Measurements from ENCODE around the gene COL28A1.
"Not testable (repeated sequence)": the region's sequence is repeated elsewhere in the genome, so short reads cannot be mapped to it uniquely, and the experiment has no call there.

COL28A1 gene

DNA sequence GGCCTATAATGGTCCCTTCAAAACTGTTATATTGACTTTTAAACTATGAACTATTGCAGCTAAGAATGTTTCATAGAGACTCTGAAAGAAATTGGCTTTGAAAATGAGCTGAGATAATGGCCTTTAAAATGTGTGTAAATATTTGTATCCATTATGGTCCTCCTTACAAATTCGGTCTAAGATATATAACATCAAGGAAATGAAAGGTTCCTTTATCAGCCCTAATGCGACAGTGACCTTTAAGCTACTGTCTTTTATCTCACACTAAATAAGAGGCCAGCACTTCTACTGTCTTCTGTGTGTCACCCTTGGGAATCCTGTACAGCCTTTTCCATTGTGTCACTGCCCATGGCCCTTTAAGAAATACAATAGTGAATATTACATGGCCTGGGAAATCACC is 19.5 kb downstream of the COL28A1 start:
- DNase-seq: no peak

DNA sequence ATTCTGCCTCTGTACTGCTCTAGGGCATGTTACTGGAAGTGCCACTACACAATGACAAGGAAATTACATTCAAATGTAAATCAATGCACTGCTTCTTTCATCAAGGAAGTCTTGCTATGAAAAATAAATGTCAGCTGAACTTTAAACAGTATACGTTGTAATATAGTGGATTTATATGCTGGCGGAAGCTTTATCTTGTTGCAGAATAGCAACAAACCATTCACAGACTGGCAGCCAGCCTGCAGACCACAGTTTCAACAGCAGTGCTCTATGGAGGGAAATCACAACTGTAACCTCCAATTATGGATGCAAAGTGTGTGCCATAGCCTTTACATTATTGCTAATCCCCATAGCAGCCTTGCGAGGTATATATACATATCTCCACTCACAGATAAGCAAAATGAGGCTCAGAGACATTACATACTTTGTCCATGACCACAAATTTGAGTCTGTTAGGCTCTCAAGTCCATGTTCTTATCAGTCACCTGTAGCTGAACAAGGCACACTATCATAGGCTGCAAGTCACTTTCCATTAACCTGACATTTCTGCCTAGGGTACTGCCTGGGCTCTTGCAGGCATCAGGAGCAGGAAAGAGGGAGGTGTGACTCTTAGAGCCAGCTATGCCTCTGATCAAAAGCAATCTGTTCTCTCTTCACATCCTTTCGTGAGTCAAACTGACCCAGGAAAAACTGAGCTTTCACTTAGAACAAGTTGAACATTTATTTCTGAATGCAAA is 22.6 kb downstream of the COL28A1 start:
- no peak for DNase-seq

DNA sequence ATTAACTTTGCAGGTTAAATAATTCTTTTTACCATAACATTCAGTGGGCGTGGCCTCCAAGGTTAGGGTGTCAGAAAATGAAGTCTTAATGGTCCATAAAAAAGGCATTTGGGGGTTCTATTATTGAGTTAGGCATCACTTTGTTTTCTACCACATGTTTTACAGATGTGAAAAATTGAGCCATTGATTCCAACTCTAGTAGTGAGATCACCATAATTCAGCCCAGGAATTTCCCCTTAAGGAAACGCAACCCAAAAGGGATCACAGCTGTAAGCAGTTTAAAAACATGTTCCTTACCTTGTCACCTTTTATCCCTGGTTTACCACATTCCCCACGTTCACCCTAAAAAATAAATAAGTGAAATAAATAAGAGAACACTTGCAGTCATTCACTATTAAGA is 24.9 kb downstream of the COL28A1 start:
- no peak for DNase-seq

DNA sequence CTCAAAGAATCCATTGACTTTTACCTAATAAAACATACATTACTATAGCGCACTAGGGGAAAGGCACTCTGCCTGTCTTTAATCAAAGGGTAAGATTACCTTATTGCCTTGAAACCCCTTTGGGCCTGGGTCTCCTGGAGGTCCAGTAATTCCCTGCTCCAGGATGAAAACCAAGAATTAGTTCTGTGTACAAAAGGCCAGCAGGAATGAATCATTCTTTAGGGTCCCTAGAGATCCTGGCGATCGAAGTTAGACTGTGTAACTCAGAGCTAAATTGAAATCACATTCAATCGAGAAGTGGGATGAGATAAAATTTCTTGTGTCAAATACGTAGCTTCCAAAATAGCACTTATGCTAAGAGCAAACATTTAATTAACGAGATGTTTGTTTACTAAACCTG is 29.8 kb downstream of the COL28A1 start:
- DNase-seq: no peak

DNA sequence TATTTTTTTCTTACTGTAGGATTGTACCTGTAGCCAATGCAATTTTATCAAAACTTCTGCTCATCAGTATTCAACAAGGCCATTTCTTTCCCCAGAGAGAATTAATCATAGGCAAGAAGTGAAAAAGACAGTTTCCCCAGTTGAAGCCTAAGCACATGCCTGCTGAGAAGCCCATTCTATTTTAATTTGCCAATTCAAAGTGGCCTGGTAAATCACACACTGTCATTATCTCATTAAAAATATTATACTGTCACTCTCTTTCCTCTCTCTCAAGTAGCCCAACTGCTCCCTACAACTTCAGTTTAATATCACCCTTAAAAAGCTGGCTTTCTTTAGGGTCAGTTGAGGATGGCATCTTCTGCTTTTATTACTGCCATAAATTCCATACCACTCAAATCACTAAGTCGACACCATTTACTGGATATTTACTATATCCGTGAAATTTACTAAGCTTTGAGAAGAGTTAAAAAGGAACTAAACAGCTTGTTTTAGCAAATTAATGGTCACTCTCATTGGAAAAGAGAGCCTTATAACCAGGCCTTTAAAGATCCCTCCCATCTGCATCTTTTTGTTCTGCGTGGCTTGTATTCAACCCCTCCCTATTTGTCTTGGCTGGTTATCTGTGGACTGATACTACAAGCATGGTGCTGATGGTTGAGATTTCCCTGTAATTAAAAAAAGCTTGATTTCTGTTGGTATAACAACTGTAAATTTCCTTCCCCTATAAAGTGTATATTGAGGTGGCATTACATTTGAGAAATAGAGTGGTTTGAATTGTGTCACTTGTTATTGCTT is 30.6 kb downstream of the COL28A1 start:
- no peak for DNase-seq

DNA sequence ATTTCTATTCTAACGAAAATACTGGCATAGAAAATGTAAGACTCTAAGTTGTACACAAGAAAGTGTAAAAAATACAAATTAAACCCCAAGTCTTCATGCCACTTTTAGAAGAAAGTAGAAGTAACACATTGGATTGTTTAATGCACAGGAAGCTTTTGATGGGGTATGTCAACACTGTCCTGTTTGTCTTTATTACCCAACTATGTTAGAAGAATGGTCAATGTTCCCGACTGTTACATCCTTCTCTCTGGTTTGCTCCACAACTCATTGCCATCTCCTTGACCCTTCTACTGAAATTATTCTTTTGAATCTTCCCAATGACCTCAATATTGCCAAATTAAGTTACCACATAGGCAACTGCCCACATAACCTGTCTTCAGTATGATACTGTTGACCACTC is 35.8 kb downstream of the COL28A1 start:
- no peak for DNase-seq

DNA sequence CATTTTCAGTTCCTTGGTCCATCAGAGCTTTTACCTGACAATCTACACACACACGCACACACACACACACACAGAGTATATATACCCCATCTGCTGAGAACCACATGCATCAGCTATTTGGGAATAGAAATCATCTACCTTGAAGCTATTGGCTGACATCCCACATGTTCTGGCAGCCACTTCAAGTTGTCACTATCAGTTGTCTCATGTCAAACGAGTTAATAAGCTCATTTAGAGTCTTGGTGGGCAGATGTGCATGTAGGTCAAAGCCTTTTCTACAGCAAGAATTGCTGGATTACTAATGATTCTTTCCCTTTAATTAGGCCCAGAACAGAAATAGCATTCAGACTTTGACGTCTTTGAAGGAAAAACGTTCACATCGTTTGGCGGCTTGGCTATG is 36.8 kb downstream of the COL28A1 start:
- no peak for DNase-seq

DNA sequence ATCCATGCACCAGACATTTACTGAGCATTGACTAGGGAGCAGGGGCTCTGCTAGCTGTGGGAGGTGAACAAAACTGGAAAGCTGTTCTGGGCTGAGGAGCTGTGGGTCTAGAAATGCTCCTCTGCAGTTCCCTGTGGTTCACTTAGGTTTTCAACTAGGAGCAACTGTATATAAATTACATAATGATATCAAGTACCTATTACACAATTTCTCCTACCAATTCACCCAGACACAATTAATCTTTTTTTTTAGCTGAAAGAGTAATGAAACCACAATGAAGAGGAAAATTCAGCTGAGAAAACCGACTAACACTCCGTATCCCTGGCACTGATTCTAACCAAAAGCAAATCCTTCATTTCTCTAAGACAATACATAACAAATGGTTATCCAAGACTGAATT is 39.4 kb downstream of the COL28A1 start:
- no peak for DNase-seq

DNA sequence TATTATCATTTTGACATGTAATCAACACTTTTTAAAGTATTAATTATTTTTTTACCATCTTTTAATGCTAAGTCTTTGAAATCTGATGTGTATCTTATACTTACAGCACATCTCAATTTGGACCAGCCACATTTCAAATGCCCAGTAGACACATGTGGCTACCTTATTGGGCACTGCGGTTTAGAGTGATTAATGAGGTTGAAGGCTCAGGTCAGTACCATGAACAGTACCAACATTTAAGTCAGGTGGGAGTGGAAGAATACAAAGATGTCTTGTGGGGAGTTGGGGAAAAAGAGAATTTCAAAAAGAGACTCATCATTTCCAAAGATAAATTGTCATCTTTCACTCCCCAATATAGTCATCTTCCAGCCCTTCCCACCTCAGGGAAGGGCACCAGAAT is 40.5 kb downstream of the COL28A1 start:
- no peak for DNase-seq

DNA sequence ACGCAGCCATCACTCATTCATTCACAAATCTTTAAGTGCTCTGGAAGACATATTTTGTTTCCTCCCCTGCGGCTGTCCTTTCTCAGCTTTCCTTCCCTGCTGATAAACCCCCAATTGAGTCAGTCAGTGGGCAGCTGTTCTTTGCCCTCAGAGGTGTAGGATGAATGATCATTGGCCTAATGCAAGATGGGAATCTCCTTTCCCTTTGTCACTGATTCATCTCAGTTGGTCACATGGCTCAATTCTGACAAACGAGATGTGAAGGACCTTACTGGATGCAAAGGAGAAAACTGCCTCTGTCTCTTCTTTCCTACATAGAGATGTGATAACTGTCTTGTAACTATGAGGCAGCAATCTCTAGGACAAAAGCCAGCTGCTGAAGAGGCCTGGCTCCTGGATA is 44.6 kb downstream of the COL28A1 start:
- no peak for DNase-seq

DNA sequence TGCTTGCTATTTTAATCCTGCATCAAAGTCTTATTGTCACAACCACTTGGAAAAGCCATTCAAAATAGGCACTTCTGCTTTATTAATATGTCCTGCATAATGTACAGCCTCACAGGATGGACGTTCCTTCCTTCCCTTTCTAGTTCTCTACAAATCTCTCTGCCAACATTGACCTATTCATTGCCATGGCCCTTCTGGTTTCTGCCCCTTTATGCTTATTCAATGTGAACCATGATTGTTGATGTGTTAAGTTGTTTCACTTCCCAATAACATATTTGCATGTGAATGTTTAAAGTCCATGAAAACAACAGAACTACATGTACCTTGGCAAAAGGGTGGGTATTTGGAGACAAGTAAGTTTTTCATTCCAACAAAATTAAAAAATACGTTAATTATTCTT is 45.7 kb downstream of the COL28A1 start:
- DNase-seq: no peak

DNA sequence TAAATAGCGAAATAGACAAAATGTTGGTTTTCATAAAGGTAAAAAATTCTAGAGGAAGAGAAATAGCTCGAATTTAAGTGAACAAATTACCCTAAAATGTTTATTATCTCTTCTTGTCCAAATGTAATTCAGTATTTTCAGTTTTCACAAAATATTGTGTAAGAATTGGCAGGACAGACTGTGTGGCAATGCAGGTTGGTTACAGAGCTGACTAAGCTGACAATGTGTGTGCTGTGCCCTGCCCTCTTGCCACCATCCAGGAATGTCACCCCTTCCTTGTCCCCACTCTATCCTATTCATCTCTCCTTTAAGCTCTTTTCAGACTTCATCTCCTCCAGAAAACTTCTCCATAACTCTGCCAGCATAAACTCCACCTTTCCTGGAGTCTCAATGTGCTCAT is 46.1 kb downstream of the COL28A1 start:
- no peak for DNase-seq

DNA sequence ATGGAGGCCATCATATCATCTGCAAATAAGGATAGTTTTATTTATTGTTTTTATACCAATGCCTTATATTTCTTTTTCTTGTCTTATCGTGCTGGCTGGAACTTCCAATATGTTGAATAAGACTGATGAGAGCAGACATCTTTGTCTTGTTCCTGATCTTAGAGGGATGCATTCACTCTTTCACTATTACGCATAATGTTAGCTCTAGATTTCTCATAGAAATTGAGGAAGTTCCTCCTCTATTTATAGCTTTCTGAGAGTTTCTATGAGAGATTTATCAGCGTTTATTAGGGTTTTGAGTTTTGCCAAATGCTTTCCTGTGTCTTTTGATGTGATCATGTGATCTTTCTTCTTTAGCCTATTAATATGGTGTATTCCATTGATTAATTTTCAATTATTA is 49.3 kb downstream of the COL28A1 start:
- no peak for DNase-seq

DNA sequence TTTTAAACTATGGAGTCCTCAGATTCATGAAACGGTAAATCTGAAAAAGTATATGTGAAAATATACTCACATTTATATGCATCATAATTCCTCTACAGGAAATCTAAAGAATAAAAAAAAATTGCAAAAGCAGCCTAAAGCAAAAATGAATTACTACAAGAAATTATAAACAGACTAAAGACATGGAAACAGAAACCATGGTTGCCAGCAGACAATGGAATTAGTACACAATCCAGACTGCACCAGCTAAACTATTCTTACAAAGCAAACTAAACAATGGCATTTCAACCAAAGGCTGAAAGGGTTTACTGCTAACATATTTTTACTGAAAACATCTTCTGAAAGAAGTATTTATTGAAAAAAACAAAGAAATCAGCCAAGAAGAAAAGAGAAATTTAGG is 51.6 kb downstream of the COL28A1 start:
- DNase-seq: no peak

DNA sequence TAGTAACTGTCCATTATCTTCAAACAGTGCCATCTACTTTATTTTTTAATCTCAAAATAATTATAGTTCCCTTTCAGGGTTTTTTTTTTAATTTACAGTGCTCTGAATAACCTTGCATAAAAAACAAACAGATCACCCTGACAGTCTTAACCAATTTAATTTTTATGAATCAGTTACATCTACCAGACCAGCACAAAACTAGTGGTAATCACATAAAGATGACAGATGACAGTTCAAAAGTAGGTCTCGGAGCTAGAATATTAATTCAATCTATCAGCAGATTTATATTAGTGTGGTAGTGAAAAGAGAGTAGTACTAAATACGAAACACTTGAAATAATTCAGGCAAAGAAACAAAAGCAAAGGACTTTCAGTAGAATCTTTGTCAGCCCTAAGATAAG is 53.9 kb downstream of the COL28A1 start:
- DNase-seq: no peak

DNA sequence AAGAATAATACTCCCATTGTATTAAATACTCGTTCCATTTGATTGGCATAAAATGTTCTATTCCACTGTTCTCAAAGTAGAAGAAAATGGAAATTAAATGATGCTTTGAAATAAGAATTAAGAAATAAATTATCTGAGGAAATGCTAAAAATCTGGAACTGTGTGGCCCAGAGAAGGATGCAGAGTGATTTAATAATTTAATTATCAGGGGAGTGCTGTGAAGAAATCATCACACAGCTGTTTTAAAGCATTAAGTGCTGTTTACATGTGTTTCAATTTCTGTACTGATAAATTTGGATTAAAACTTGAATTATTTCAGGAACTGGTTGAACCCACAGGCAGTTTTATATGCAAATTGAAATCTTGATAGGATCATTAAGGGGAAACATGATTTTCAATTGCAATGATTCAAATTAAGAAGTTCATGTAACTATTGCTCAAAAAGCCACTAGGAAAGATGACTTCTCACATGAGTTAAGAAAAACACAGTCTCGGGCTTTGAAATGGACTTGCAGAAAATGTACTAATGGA is 56.3 kb downstream of the COL28A1 start:
- no peak for DNase-seq

DNA sequence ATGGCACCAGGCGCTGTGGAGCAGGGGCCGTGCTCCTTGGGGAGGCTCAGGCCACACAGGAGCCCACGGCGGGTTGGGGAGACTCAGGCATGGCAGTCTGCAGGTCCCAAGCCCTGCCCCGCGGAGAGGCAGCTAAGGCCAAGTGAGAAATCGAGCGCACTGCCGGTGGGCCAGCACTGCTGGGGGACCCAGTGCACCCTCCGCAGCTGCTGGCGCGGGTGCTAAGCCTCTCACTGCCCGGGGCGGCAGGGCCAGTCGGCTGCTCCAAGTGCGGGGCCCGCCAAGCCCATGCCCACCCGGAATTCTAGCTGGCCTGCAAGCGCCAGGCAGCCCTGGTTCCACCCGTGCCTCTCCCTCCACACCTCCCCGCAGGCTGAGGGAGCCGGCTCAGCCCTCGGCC is 57.1 kb downstream of the COL28A1 start:
- DNase-seq: no peak

DNA sequence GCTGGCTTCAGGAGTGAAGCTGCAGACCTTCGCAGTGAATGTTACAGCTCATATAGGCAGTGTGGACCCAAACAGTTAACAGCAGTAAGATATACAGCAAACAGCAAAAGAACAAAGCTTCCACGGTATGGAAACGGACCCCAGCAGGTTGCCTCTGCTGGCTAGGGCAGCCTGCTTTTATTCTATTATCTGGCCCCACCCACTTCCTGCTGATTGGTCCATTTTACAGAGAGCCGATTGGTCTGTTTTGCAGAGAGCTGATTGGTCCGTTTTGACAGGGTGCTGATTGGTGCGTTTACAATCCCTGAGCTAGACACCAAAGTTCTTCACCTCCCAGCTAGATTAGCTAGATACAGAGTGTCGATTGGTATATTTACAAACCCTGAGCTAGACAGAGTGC is 58.0 kb downstream of the COL28A1 start:
- not testable (repeated sequence) for DNase-seq

DNA sequence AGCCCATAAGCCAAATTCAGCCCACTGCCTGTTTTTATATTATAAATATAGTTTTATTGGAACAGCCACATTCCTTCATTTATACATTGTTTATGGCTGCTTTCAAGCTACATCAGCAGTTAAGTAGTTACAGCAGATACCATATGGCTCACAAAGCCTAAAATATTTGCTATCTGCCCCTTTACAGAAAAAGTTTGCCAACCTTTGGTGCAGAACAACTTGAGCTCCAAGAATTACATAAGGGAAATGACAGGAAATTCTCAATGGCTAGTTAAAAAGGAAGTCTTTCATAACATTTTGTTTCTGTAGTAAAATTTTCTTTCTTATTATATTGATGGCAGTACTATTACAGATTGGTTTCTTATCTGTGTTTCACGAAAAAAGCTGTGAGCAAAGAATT is 59.3 kb downstream of the COL28A1 start:
- DNase-seq: no peak

DNA sequence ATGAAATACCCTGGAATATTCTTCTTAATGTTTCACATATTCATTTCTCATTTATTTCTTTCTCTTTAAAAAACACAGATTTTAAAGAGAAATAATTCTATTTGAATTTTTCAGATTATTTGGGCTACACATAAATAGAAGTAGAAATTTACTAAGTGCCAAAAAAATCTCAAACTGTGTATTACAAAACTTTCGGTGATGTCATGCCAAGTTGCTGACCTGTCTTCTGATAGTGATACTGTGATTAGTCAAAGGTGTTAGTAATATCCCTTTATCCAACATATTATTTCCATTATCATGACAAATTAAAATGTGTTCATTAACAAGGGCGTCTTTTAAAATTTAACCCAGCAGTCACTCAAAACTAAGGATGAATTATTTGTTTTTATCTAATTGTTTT is 60.1 kb downstream of the COL28A1 start:
- DNase-seq: no peak

DNA sequence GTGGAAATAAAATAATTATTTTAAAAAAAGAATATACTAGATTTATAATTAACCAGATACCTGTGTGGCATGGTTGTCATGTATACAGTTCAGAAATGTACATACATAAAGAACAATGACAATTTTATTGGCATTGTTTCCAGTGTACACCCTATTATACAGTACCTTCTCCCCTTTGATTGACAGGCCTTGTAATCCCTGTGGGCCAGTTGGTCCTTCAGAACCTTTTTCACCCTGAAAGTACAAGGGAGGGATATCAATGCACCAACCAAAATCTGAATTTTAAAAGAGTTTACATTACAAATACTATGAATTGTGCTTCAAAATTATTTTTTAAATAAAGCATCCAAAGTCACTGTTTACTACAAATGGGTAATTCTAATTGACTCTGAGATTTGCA is 61.2 kb downstream of the COL28A1 start:
- no peak for DNase-seq

DNA sequence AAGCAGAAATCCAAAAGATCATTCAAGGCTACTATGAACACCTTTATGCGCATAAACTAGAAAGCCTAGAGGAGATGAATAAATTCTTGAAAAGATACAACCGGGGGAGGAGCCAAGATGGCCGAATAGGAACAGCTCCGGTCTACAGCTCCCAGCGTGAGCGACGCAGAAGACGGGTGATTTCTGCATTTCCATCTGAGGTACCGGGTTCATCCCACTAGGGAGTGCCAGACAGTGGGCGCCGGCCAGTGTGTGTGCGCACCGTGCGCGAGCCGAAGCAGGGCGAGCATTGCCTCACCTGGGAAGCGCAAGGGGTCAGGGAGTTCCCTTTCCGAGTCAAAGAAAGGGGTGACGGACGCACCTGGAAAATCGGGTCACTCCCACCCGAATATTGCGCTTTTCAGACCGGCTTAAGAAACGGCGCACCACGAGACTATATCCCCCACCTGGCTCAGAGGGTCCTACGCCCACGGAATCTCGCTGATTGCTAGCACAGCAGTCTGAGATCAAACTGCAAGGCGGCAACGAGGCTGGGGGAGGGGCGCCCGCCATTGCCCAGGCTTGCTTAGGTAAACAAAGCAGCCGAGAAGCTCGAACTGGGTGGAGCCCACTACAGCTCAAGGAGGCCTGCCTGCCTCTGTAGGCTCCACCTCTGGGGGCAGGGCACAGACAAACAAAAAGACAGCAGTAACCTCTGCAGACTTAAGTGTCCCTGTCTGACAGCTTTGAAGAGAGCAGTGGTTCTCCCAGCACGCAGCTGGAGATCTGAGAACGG is 70.5 kb downstream of the COL28A1 start:
- DNase-seq: not testable (repeated sequence)

DNA sequence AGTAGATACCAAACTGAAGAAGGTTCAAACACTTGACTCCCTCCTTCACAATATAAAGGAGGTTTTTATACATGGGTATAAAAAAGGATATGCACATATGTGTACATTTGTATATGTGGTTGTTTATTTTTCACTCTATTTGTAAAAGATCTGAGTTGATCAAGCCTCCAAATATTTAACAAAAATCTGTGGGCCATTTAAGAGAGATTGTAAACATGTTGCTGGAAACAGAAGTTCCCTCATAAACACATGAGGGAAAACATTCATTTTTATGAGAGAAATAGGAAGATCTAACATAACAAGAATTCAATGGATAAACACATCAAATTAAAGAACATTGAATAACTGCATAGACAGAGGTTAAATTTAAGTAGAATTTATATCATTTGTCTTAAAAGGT is 81.7 kb downstream of the COL28A1 start:
- no peak for DNase-seq

DNA sequence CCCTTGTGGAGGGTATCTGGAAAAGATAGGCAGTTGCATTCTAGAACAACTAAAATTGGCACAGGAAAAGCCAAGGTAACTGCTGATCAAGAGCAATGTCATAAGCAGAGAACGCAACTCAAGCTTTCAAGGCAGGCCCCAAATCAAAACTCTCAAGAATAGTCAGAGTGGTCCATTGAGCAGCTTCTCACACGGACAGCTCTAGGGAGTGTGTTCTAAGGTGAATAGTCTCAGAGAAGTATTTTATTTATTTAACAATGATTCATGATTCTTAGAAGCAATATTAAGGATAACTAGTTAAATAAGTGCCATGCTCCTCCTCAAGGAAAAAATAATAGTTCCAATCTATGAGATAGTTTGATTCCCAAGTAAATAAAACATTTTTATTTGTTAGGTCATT is 83.0 kb downstream of the COL28A1 start:
- no peak for DNase-seq

Measured in T1000 (cell line).